HG03103 (cell line): Measurements from ENCODE around the gene HIVEP2.
A peak's percentile ranks its signal among the peaks of the same experiment; 100 is the strongest.

Source experiments
- ATAC-seq: cut with Tn5 transposase; IDR thresholded peaks from one replicate; pipeline ENCODE4 v1.9.1; 2021; ENCODE audit warnings: low read depth; ENCODE audit not compliant: unreplicated experiment

Gene HIVEP2

GRCh38 chr6:142825760-142826159 lies 119.2 kb downstream of the HIVEP2 start:
- ATAC-seq, result no peak

GRCh38 chr6:142824426-142824825 lies 120.5 kb downstream of the HIVEP2 start:
- no peak for ATAC-seq

GRCh38 chr6:142823256-142823902 lies 121.6 kb downstream of the HIVEP2 start:
- ATAC-seq, result no peak

GRCh38 chr6:142822842-142823241 lies 122.1 kb downstream of the HIVEP2 start:
- ATAC-seq, result no peak

DNA sequence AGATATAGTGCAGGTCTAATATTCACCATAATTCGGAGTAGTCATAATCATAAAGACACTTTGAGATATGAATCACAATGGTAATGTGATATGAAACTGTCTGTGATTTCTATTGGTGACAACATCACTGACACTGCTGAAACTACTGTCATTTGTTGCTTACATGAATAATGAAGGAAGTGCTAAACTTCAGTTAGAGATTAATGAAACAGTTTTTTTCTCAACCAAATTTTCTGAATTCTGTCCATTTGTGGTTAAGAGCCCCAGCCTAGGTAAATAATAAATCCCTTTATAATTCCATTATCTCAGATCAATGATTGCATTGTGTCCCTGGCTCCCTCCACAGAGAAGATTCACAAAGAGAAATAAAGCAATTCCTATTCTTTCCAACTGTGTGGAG lies 122.6 kb downstream of the HIVEP2 start:
- peak; percentile 63 for ATAC-seq

DNA sequence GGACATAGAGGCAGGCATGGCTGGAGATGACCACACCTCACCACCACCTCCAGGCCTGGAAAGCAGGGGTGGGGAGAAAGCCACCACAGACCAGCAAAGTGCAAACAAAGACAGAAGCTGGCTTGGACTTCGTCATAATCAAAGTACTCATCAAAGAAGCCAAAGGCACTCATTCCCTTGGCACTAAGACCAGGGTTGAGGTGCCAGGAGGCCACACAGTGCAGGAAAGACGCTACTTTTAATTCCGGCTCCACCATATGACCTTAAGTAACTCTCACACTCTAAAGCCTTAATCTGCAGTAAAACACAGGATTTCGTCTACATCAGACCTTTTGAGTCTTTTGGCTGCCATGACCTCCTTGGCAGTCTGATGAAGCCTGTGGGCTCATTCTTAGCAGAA lies 123.1 kb downstream of the HIVEP2 start:
- no peak for ATAC-seq

- ATAC-seq, result no peak
Observed at GRCh38 chr6:142821164-142821716, 123.7 kb downstream of the HIVEP2 start.

DNA sequence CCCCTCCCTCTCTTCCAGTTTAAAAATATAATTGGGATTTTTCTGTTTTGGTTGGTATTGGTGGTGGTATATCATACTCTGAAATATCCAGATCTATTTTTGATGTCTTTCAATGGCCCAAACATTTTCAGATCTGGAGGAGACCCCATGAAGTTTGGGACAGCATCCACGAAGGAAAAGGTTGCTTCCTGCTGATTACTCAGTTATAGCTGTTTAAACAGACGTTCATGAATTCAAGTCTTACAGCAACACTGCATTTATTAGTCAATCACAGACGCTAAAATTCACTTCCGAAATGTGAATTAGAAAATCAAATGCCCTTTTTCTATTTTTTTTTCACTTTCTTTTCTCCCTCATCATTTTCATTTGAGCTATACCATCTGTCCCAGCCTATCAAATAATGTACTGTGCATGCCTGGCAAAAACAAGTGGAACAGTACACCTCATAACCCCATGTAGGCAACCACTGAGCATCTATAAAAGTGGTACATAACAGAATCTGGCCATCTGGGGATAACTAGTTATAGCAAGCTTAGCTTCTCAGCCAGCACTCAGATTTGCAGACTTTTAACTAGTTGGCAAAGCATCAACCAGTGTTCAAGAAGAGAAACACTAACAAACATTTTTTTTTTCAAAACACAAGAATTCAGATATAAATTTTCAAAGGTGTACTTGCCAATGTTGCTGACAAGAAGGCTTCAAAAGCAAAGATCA lies 124.5 kb downstream of the HIVEP2 start:
- no peak for ATAC-seq

GRCh38 chr6:142819603-142820337 lies 125.2 kb downstream of the HIVEP2 start:
- peak; percentile 61 for ATAC-seq

DNA sequence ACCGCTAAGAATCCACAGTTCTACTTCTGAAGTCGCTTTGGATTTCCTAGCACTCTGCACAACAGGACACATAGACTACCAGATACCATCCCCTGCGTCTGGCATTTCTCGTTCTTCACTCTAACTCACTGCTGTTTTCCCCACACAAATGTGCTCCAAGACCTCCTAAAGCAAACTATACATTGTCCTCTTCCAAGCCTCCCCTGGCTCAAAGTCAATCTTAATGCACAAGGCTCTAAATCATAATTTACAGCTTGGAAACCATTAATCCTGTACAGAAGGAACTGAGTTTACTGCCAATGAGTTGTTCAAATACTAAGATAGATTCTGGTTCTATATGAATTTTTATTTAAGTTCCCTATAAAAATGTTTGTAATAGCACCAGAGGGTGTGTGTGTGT lies 128.5 kb downstream of the HIVEP2 start:
- ATAC-seq, result no peak

- no peak for ATAC-seq
Observed at GRCh38 chr6:142816031-142816430, 128.9 kb downstream of the HIVEP2 start.

DNA sequence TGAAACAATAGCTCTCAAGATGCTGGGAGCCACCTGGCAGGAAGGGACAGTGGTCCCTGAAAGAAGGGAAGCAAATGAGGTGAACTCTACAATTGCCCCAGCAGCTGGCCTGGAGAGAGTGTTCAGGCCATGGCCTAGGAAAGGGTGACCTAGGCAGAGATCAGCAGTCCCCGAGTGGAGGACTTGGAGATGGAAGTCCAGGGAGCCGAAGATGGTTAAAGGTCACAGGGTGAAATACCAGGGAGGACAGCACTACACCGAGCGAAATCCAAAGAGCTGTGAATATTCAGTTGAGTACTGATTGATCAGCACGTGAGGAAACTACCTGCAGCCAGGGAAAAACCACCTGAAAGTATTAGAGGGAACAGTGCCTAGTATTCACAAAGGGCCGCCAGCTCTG lies 133.1 kb downstream of the HIVEP2 start:
- no peak for ATAC-seq

GRCh38 chr6:142810952-142811514 lies 133.9 kb downstream of the HIVEP2 start:
- ATAC-seq, result no peak

DNA sequence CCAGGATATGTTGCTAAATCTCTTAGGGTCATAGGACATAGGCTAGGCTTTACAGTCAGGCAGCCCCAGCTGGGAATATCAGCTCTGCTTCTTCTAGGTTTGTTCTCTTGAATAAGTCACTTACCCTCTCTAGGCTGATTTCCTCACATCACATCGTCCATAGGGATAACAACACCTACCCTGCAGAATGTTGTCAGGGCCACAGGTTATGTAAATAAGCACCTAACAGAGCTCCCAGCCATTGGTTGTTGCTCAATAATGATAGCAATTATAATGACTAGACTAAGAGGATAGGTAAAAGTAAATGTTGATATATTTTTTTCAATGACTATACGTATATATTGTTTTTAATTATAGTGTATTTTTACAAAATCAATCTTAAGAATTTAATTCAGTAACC lies 135.0 kb downstream of the HIVEP2 start:
- no peak for ATAC-seq

DNA sequence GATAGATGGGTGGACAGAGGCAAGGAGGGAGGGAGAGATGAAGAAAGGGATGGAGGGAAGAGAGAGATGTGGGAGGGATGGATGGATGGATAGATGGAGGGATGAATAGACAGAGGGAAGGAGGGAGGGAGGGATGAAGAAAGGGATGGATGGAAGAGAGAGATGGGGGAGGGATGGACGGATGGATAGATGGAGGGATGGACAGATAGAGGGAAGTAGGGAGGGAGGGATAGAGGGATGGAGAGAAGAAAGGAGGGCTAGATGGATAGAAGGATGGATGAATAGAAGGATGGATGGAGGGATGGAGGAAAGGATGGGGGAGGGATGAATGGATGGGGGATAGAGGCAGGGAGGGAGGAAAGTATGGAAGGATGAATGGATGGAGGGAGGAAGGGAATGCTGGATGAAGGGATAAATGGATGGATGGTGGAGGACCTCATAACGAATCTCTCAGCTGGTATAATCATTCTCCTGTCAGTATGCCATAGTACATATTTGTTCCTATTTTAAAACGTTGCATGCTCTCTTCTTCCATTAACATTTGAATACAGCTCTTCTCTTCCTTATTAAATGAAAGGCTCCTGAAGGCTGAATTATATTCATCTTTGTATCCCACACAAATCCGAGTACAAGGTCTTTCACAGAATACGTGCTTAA lies 136.4 kb downstream of the HIVEP2 start:
- ATAC-seq, result no peak

DNA sequence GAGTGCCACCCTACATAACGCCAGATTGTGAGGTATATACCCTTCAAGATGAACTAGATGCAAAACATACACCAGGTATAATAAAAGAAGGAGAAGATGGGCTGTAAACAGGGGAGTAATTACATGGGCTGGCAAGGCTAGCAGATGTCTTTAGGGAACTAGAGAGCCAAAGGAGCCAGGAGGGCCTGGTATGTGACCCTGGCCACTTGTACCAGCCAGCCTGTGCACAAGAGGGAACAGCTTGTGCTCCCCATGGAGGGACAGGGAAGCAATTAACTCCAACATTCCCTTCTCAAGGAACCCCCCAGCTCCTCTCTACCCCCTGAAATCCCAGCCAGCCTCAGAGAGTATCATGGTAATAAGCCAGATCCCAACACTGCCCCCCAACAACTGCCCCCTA lies 139.9 kb downstream of the HIVEP2 start:
- ATAC-seq, result no peak

- ATAC-seq, result no peak
Observed at GRCh38 chr6:142804490-142804889, 140.5 kb downstream of the HIVEP2 start.

GRCh38 chr6:142803495-142804058 lies 141.4 kb downstream of the HIVEP2 start:
- no peak for ATAC-seq

DNA sequence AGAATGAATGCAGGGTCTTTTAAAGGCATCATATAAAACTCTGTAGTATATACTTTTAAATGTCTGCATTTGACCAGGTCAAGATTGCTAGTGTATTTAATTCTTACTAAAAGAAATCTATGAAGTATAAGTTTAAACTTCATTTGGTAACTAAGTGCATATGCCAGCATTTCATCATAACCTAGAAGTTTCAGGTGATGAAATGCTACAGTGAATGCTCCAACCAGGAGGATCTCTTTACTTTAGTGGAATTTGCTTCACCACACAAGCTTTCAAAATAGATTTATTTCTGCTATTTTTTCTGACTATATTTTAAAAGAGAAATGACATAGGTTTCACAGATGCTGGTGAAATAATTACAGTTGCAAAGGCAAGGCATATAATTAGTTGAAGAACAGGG lies 141.9 kb downstream of the HIVEP2 start:
- no peak for ATAC-seq

DNA sequence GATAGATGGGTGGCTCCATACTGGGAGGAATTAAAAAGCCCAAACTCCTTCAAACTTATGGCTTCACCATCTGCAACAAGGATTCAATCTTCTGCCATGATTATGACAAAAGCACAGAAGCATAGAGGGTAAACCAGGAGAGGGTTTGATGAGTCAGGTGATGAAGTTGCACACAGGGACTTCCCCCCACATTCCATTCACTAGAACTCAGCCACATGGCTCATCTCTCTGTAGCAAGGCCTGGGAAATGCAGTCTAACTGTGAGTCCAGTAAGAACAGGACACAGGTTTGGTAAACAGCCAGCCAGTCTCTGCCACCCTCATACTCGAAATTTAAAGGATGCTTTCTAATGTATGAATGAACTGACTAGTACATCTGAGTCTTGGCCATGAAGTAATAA lies 142.9 kb downstream of the HIVEP2 start:
- no peak for ATAC-seq
